GM18520 (cell line): ENCODE results near the gene PXYLP1.
"Not testable (repeated sequence)": the region's sequence is repeated elsewhere in the genome, so short reads cannot be mapped to it uniquely, and the experiment has no call there.

ENCODE experiments used
- ATAC-seq: cut with Tn5 transposase; IDR thresholded peaks from one replicate; pipeline ENCODE4 v1.9.1; 2021; ENCODE audit not compliant: unreplicated experiment

Gene PXYLP1, protein sequence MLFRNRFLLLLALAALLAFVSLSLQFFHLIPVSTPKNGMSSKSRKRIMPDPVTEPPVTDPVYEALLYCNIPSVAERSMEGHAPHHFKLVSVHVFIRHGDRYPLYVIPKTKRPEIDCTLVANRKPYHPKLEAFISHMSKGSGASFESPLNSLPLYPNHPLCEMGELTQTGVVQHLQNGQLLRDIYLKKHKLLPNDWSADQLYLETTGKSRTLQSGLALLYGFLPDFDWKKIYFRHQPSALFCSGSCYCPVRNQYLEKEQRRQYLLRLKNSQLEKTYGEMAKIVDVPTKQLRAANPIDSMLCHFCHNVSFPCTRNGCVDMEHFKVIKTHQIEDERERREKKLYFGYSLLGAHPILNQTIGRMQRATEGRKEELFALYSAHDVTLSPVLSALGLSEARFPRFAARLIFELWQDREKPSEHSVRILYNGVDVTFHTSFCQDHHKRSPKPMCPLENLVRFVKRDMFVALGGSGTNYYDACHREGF

DNA sequence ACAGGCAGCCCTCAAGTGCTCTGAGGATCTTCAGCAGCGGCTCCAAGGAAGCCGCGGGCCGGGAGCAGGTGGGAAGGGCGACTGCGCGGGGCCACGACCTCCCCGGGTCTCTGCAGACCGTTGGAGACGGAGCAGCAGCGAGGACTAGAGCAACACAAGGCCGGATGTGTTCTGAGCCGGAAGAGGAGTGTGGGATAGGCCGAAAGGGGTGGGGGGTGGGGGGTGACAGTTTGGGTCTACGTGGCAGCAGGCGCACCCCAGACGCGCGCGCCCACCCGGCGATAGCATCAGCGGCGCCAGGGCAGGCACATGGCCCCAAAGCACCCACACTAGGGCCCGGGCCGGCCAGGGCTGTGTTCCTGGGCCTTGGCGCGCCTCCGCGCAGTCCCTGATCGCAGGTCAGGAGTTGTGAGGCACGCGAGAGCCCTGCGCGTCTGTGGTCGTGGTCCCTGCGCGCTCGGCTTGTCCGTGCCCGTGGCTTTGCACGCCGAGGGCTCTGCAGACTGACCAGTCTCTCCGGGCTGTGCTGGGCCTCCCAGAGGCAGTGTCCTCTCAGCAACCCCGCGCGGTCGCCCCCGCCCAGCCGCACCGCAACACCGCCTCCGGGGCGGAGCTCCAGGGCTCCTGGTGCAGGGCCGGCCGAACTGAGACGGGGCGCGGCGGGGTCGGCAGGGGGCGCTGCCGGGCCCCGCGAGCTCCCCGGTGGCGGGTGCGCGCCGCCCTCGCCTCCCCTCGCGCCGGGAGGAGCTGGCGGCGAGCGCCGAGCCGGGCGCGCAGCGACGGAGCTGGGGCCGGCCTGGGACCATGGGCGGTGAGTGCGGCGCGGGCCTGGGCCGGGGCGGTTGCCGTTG lies at the start of gene PXYLP1:
Gene PXYLP1 (plus strand): TSS at position 725 of the 851 bp plus-strand sequence. CDS start 28,351 bp downstream, outside the sequence.
- ATAC-seq, result peak; percentile 95

DNA sequence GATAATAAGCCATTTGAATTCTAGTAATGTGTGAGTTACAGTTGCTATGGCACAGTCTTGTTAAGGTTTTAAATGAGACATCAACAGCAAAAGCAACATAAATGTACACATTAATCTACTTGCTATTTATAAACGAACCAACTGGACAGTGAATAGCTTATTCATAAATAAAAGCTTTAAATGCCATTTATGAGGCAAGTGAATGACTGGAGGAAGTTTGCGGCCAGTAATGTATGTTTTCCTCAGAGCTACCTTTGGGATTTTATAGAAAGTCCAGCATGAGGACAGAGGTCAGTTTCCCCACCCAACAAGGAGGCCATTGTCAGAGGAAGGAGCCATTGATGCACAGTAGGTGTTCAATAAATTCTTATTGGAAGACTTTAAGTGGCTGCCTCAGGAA lies 48.0 kb upstream of the PXYLP1 start:
- no peak for ATAC-seq

DNA sequence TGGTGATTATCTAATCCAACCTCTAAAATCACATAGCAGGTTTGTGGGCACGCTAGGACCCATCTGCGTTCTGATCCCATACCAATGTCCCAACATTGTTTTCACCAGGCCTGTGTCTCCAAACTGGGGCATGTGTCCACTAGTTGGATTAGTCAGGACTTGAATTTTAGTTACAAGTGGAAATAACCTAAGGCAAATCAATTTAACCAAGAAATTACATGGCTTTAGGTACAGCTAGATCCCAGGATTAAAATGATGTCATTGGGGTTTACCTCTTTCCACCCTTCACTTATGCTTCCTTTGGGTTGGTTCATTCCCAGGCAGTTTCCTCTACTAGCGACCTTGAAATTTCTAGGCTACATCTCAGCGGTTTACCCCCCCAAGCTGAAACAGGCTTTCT lies 47.2 kb upstream of the PXYLP1 start:
- no peak for ATAC-seq

DNA sequence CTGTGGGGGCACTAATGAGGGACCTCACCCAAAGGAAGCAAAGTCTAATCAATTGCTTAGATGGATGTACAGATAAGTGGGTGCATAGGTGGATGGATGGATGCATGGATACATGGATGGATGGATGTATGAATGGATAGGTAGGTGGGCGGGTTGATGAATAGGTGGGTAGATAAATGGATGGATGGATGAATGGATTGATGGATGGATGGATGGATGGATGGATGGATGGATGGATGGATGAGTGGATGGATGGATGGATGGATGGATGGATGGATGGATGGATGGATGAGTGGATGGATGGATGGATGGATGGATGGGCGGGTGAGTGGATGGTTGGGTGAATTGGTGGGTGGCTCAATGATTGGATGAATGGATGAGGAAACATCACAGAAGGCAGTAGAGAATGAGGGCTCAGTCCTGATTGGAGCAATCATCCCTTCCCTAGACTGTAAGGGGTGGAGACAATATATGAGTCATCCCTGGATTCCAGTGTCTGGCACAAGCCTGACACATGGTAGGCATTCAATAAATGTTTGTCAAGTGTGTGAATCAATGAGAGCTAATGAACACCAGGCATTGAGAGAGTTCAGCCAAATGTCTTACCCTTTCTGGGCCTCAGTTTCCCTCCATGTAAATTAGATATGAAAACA lies 40.4 kb upstream of the PXYLP1 start:
- no peak for ATAC-seq

DNA sequence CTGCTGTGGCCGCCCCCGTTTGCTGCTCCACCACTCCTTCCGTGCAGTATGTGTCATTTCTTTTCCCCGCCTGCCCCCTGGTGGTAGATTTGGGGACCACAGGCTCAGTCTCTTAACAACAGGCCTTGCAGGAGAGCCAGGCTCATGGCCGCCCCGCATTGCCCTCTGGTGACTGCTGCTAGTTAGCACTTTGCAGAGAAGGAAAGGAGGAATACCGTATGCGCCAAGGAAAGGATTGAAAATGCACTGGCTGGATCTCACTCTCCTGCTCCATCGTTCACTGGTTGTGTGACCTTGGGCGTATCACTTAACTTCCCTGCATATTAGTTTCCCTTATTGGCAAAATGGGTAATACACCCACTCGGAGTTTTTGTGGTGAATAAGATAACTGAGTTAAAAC lies 39.3 kb upstream of the PXYLP1 start:
- ATAC-seq, result peak; percentile 92

DNA sequence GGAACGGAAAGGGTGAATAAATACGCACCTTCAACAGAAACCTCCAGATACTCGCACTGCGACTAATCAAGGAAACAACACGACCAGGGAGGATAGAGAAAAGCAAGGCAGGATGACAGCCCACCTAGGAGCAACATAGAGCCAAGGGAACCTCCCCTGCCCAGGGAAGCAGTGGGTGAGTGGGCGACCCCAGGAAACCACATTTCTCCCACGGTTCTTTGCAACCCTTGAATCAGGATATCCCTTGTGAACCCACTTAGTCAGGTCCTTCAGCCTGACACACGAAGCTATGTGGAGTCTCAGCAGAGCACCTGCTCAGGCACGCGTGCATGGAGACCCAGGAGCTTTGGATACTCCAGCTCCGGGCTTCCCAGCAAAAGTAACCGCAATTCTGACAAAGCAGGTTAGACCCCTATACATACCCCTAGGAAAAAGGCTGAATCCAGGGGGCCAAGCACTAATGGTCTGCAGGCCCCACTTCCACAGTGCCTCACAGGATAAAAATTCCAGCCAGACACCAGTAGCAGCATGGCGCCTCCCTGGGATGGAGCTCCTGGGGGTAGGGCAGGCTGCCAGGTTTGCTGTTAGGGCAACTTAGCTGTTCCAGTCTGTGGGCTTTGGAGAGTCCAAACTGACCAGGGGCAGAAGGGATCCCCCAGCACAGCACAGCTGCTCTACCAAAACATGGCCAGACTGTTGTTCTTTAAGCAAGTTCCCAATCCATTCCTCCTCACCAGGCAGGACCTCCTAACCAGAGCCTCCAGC lies 38.4 kb upstream of the PXYLP1 start:
- no peak for ATAC-seq

DNA sequence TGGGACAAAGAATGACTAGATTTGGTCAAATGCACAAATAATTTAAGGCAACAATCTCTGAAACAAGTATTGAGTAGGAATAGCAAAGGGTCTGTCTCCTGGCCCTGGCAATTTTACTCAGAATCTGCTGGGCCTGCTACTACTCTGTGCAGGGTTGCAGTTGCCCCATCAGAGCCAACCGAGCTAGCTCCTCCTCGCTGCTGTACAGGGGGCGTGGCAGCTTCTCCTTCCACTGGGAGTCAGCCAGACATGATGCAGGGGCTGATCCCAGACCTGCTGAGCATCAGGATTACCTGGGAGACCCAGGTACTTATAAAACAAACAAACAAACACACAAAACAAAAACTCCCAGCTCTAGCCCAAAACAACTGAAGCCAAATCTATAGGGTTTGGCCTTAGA lies 30.5 kb upstream of the PXYLP1 start:
- ATAC-seq, result no peak

DNA sequence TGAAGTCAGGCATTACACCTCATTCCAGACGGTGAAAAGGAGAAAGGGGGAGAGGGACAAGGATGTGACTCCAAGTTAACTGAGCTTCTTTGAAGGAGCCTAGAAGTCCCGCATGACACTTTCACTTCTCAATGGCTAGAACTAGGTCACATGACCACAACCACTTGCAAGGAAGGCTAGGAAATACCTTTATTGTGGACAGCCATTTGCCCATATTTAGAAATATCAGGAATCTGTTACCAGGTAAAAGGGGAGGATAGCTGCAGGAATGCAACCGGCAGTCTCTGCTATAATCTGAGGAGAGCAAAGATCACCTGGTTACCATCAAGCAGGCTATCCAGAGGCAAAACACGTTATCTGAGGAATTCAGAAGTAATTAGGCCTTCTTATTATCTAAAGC lies 28.9 kb upstream of the PXYLP1 start:
- no peak for ATAC-seq

DNA sequence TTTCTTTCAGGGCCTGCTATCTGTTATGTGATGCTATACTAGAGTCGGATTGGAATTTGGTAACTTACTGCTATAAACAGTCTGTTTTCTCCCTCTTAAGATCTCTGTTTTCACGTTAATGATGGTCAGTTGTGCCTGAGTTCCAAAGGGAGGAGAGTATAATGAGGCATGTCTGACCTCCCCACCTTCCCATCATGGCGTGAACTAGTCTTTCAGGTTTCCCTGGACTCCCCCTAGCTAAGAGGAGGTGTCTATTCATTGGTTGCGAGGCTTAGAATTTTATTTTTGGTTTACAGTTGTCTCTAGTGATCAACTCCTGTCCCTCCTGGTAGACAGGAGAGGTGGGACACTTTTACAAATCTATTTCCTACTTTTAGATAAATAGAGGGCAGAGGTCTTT lies 27.8 kb upstream of the PXYLP1 start:
- ATAC-seq, result no peak

DNA sequence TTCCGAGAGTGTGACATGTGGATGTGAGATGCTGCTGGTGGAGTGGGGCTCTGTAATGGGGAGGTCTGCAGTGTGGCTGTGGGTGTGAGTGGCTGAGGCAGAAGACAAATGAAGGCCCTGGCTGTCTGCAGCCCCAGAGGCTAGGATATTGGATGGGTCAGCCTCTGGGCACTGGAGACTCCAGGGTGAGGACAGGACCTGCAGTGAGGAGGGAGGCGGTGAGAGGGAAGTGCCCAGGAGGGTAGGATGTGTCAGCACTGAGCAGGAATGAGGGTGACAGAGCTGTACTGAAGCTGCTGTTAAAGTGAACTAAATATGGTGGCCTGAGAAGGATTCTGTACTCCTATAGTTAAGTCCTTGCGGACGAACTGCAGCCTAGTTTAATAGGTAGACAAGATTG lies 27.3 kb upstream of the PXYLP1 start:
- no peak for ATAC-seq

DNA sequence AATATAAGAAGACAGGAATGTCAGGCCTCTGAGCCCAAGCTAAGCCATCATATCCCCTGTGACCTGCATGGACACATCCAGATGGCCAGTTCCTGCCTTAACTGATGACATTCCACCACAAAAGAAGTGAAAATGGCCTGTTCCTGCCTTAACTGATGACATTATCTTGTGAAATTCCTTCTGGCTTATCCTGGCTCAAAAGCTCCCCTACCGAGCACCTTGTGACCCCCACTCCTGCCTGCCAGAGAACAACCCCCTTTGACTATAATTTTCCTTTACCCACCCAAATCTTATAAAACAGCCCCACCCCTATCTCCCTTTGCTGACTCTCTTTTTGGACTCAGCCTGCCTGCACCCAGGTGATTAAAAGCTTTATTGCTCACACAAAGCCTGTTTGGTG lies 20.3 kb upstream of the PXYLP1 start:
- not testable (repeated sequence) for ATAC-seq

DNA sequence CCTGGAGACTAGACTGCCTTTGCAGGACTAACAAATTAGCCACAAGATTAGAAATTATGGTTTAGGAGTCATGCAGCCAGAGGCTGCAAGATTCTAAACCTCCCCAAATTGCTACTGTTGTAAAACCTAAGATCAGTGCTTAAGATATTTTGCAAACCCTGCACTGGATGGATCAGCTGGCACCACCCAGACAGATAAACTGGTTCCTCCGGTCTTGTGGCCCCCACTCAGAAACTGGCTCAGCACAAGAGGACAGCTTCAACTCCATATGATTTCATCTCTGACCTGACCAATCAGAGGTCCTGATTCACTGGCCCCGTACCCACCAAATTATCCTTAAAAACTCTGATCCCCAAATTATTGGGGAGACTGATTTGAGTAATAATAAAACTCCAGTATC lies 19.5 kb upstream of the PXYLP1 start:
- ATAC-seq, result no peak

DNA sequence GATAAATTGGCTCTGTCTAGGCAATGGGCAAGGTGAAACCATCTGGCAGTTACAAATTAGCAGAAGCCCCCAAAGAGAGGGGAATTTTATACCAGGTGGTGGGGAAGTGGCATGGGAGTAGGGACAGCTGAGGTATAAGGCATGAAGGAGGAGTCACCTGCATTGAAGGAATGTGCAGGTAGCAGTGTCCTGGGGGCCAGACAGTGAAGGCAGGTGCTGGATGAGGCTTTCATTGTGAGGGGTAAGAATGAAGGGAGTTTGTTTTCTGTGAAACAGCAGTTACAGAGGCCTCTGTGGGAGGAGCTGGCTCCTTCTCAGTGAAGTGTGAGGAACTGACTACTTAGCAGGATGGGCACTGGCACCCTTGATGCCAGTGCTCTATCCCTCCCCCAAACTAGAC lies 19.1 kb upstream of the PXYLP1 start:
- no peak for ATAC-seq

DNA sequence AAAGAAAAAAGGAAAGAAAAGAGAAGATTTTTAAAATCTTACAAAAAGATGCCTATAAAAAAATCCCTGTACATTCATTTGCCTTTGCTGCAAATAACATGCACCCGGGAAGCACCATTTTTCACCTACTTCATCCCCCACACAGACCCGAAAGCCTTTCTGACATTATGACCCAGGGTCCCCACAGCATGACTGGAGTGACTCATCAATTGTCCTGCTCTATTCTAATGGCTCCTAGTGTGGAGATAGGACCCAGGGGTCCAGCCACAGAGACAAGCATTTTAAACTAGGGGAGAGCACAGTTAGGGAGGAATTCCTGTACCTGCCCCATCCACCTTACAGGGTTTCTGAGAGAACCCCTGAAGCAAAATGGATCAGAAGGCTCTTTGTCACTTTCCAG lies 14.7 kb upstream of the PXYLP1 start:
- ATAC-seq, result no peak

DNA sequence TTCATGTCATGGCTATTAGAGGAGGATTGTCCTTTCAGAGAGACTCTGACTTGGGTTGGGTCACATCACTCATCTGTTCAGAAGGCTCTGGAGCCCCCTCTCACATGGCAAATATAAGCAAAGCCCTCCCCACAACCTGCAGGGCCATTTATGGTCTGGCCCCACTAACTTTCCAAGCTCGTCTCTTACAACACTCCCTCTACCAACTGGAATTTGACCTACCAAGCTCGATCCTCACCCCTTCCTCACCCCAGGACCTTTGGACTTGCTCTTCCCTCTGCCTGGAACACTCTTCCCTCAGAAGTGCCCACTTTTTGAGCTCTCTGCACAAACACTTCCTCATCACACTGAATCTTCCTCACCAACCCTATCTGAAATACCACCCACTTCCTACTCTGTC lies 14.2 kb upstream of the PXYLP1 start:
- ATAC-seq, result no peak

DNA sequence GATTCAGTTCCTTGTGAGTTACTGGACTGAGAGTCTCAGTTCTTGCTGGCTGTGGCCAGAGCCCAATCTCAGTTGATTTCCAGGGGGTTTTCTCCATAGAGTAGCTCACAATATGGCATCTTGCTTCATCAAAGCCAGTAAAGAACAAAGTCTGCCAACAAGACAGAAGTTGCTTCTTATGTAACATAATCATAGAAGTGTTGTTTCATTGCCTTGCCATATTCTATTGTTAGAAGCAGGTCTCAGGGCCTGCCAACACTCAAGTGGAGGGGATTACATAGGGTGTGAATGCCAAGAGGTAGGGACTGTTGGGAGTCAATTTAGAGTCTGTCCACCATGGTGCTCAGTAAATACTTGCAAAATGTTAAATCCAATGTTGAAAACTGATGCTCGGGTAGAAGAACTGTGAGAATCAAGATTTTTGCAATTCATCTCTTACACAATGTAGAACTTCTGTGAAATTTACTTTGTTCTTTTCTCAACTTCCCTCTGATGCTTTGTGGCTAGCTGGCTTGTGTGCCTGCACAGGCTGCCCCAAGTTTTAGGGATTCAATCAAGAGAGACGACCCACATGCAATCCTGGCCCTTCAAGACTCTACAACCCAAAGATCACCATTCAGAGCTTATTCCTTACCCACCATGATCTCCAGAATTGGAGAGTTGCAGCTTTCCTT lies 13.3 kb upstream of the PXYLP1 start:
- no peak for ATAC-seq

DNA sequence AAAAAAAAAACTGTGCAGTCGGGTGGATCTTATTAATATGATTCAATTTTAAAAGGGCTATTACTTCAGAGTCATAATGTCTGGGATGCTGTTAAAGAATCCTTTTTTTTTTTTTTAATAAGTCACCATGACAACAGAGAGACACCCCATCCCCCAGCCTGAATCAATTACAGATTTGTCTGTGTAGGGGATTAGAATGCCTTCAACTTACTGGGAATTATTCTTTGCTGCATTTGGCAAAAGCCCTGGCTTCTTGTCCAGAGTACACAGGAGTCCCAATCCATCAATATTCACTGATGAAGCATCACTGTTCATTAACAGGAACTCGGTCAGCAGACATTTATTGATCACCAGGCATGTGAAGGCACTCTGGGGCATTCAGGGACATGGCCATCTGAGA lies 12.7 kb upstream of the PXYLP1 start:
- ATAC-seq, result no peak

DNA sequence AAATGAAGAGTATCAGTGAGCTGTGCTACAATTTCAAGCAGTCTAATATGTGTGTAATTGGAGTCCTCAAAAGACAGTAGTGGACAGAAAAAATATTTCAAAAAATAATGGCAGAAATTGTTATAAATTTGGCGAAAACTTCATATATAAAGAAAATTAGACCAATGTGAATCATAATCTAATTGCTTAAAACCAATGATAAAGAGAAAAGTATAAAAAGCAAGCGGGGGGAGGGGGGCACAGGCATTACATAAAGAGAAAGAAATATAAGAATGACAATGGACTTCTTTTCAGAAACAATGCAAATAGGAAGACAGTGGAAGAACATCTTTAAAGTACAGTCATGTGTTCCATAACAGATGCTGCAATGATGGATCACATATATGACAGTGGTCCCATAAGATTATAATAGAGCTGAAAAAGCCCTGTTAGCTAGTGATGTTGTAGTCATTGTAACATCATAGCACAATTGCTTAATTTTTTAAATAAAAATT lies 7.9 kb upstream of the PXYLP1 start:
- ATAC-seq, result no peak

DNA sequence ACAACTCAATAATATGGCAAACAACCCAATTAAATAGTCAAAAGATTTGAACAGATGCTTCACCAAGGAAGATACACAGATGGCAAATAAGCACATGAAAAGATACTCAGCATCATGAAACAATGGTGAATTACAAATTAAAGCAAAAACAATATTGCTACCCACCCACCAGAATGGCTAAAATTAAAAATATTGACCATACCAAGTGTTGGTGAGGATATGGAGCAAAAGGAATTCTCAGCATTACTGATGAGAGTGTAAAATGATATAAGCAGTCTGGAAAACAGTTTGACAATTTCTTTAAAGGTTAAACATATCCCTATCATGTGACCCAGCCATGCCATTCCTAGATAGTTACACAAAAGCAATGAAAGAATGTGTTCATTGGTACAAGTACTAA lies 5.7 kb upstream of the PXYLP1 start:
- no peak for ATAC-seq

DNA sequence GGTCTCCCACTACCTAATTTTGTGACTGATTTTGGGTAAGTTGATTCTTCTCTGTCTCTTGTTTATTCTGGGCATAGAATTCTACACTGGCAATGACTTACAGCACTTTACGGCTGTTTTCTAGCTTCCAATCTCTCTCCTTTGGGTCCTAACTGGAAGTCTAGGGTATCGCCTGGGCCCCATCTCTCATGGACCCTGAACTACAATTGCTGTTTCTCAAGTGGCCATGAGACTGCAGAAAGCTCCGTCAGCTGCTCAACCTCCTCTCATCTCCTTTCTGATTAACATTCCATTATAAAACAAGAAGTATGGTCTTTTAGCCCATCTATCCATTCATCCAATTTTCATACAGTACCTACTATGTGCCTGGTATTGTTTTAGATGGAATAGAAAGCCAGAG lies 4.4 kb upstream of the PXYLP1 start:
- no peak for ATAC-seq
